22Rv1 (cell line): ENCODE data around the gene CACNA1C.
A peak's percentile ranks its signal among the peaks of the same experiment; 100 is the strongest.

Experiments
- H3K27ac ChIP-seq: fragments of 450-650 bp; 2 replicates; pipeline ENCODE4 v1.5.1; 2017
- ZFX ChIP-seq: fragments of 450-650 bp; IDR thresholded peaks from 2 replicates; pipeline ENCODE4 v1.6.1; 2017; ENCODE audit warnings: antibody characterized with exemption, borderline replicate concordance
- TF ChIP-seq, protein P1 (sequence below): fragments of 450-650 bp; IDR thresholded peaks from 2 replicates; pipeline ENCODE4 v1.5.1; 2017; ENCODE audit warnings: mild to moderate bottlenecking

CACNA1C gene

DNA sequence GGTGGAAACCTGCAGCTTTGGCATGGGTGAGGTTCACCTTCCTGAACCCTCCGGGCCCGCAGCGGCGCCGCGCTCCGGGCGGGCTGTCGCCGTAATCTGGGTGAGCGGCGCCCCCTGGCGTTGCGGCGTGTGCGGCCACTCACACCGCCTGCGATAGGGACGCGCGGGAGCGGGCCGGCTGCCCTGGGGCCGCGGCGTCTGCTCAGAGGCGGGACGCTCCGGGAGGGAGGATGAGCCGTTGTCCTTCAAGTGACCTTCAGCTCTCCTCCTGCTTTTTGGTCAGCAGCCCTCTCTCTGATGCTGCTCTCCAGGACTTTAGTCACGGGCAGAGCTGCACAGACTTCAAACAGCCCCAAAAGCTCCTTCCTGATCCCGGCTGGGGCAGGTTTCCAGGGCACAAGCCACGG, 530.3 kb downstream of the CACNA1C start:
- no peak overlapping the region for H3K27ac ChIP-seq
- TF ChIP-seq, protein P1, sequence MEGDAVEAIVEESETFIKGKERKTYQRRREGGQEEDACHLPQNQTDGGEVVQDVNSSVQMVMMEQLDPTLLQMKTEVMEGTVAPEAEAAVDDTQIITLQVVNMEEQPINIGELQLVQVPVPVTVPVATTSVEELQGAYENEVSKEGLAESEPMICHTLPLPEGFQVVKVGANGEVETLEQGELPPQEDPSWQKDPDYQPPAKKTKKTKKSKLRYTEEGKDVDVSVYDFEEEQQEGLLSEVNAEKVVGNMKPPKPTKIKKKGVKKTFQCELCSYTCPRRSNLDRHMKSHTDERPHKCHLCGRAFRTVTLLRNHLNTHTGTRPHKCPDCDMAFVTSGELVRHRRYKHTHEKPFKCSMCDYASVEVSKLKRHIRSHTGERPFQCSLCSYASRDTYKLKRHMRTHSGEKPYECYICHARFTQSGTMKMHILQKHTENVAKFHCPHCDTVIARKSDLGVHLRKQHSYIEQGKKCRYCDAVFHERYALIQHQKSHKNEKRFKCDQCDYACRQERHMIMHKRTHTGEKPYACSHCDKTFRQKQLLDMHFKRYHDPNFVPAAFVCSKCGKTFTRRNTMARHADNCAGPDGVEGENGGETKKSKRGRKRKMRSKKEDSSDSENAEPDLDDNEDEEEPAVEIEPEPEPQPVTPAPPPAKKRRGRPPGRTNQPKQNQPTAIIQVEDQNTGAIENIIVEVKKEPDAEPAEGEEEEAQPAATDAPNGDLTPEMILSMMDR, result peak; percentile 98
- no peak for TF ChIP-seq ZFX

GRCh38 chr12:2583642-2584401, 531.0 kb downstream of the CACNA1C start:
- no peak for TF ChIP-seq ZFX
- TF ChIP-seq, protein P1, result no peak

GRCh38 chr12:2586156-2587038, 533.6 kb downstream of the CACNA1C start:
- no peak overlapping the region for H3K27ac ChIP-seq
- no peak for TF ChIP-seq ZFX
- TF ChIP-seq, protein P1, result no peak

More at GRCh38 chr12:2583642-2584401, 531.0 kb downstream of the CACNA1C start:
- H3K27ac ChIP-seq, result no peak overlapping the region

- TF ChIP-seq, protein P1, result peak; percentile 24
- no peak for TF ChIP-seq ZFX
- no peak overlapping the region for H3K27ac ChIP-seq
These were observed 535.6 kb downstream of the CACNA1C start for GRCh38 chr12:2588345-2588744.

- TF ChIP-seq, protein P1, result no peak
- no peak for TF ChIP-seq ZFX
- H3K27ac ChIP-seq, result no peak overlapping the region
These were observed 536.6 kb downstream of the CACNA1C start for GRCh38 chr12:2589381-2589780.

DNA sequence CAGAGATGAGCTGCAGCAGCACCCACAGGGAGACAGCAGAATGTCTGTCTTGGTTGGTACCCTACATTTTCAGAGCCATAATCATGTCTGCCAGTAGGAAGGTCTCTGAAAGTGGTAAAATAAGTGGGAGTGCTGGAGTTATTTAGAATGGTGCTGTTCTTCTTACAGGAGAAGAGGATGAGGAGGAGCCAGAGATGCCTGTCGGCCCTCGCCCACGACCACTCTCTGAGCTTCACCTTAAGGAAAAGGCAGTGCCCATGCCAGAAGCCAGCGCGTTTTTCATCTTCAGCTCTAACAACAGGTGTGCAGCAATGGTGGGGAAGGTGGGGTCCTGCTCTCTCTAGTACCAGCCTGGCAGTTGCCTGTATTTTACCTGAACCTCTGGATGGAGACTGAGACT, 540.3 kb downstream of the CACNA1C start:
- no peak overlapping the region for H3K27ac ChIP-seq
- TF ChIP-seq, protein P1, result no peak
- TF ChIP-seq ZFX, result no peak

GRCh38 chr12:2596441-2596840, 543.7 kb downstream of the CACNA1C start:
- H3K27ac ChIP-seq, result no peak overlapping the region
- TF ChIP-seq ZFX, result no peak
- TF ChIP-seq, protein P1, result no peak
